HEK293 (cell line): Measurements from ENCODE around the gene OLR1.

Source experiments
- CTCF ChIA-PET: fragments of 350-600 bp; formaldehyde crosslinking; extraction: SDS; loops from one replicate; lab custom pipeline; 2021; ENCODE audit warnings: antibody characterized with exemption; lab: Yijun Ruan, JAX
- POLR2A ChIA-PET: fragments of 300-600 bp; formaldehyde crosslinking; extraction: SDS; loops from one replicate; lab custom pipeline; 2020; ENCODE audit warnings: antibody characterized with exemption, inconsistent platforms; lab: Yijun Ruan, JAX
- H3K27ac ChIP-seq: fragments of 200-500 bp; sonication (Bioruptor generic); 2 replicates; pipeline ENCODE4 v1.5.1; 2014; ENCODE audit warnings: low read depth, low read length, control low read depth, inconsistent platforms; ENCODE audit errors: extremely low read depth
- H3K36me3 ChIP-seq, 2 experiments: fragments of 200-500 bp in 1 of 2; sonication (Bioruptor generic) in 1 of 2; 1 replicate in 1 of 2; 2 replicates in 1 of 2; pipeline ENCODE4 v1.5.1; 2014 to 2017; ENCODE audit warnings: inconsistent platforms in 2 of 2, low read length in 2 of 2; ENCODE audit not compliant: control insufficient read depth in 2 of 2, insufficient read depth in 1 of 2
- H3K4me1 ChIP-seq: fragments of 200-500 bp; sonication (Bioruptor generic); 2 replicates; pipeline ENCODE4 v1.5.1; 2014; ENCODE audit warnings: mild to moderate bottlenecking, low read length, inconsistent platforms; ENCODE audit not compliant: control insufficient read depth, insufficient read depth
- H3K4me3 ChIP-seq: 2 replicates; pipeline ENCODE4 v1.5.1; 2011; ENCODE audit warnings: low read depth, mild to moderate bottlenecking, control low read depth, low read length, moderate library complexity
- H3K9me3 ChIP-seq: fragments of 200-500 bp; sonication (Bioruptor generic); 2 replicates; pipeline ENCODE4 v1.5.1; 2014; ENCODE audit warnings: low read depth, low read length, inconsistent platforms; ENCODE audit not compliant: control insufficient read depth, insufficient read depth
- HOXD13 ChIP-seq: sonication (generic); formaldehyde crosslinking; IDR thresholded peaks from 2 replicates; pipeline ENCODE4 v1.8.0; 2022; ENCODE audit warnings: missing genetic modification reagents, borderline replicate concordance
- PRDM1 ChIP-seq: fragments of 450-650 bp; formaldehyde crosslinking; IDR thresholded peaks from 2 replicates; pipeline ENCODE4; 2016; ENCODE audit warnings: missing biosample characterization, missing genetic modification characterization
- REPIN1 ChIP-seq: fragments of 450-650 bp; formaldehyde crosslinking; IDR thresholded peaks from 2 replicates; pipeline ENCODE4 v1.5.1; 2017; ENCODE audit warnings: missing biosample characterization, missing genetic modification characterization, low read depth
- SALL2 ChIP-seq: fragments of 450-650 bp; formaldehyde crosslinking; IDR thresholded peaks from 2 replicates; pipeline ENCODE4 v1.5.0; 2017; ENCODE audit warnings: missing biosample characterization, mild to moderate bottlenecking, missing genetic modification characterization, borderline replicate concordance
- SP2 ChIP-seq: fragments of 450-650 bp; formaldehyde crosslinking; IDR thresholded peaks from 2 replicates; pipeline ENCODE4 v1.5.1; 2016; ENCODE audit warnings: missing biosample characterization, missing genetic modification characterization
- WT1 ChIP-seq: fragments of 450-650 bp; formaldehyde crosslinking; IDR thresholded peaks from 2 replicates; pipeline ENCODE4 v1.5.1; 2016; ENCODE audit warnings: missing biosample characterization, missing genetic modification characterization
- YY1 ChIP-seq: fragments of 450-650 bp; formaldehyde crosslinking; IDR thresholded peaks from 2 replicates; pipeline ENCODE4 v1.5.1; 2018; ENCODE audit warnings: missing biosample characterization, missing genetic modification characterization
- YY2 ChIP-seq: fragments of 450-650 bp; formaldehyde crosslinking; IDR thresholded peaks from 2 replicates; pipeline ENCODE4 v1.5.1; 2016; ENCODE audit warnings: missing biosample characterization, missing genetic modification characterization
- ZNF132 ChIP-seq: fragments of 450-650 bp; formaldehyde crosslinking; IDR thresholded peaks from 2 replicates; pipeline ENCODE4 v1.5.1; 2017; ENCODE audit warnings: missing biosample characterization, missing genetic modification characterization, borderline replicate concordance
- ZNF155 ChIP-seq: fragments of 450-650 bp; formaldehyde crosslinking; IDR thresholded peaks from 2 replicates; pipeline ENCODE4 v1.5.1; 2016; ENCODE audit warnings: missing biosample characterization, missing genetic modification characterization
- ZNF19 ChIP-seq: fragments of 450-650 bp; formaldehyde crosslinking; IDR thresholded peaks from 2 replicates; pipeline ENCODE4; 2016; ENCODE audit warnings: missing biosample characterization, missing genetic modification characterization, low read depth
- ZNF266 ChIP-seq: fragments of 450-650 bp; formaldehyde crosslinking; IDR thresholded peaks from 2 replicates; pipeline ENCODE4 v1.5.1; 2016; ENCODE audit warnings: missing biosample characterization, missing genetic modification characterization, low read depth
- ZNF394 ChIP-seq: fragments of 450-650 bp; formaldehyde crosslinking; IDR thresholded peaks from 2 replicates; pipeline ENCODE4 v1.5.1; 2016; ENCODE audit warnings: missing biosample characterization, missing genetic modification characterization, mild to moderate bottlenecking, moderate library complexity, borderline replicate concordance
- ZNF423 ChIP-seq: fragments of 450-650 bp; formaldehyde crosslinking; IDR thresholded peaks from 2 replicates; pipeline ENCODE4 v1.5.1; 2016; ENCODE audit warnings: missing biosample characterization, missing genetic modification characterization
- ZNF426 ChIP-seq: fragments of 450-650 bp; formaldehyde crosslinking; IDR thresholded peaks from 2 replicates; pipeline ENCODE4 v1.5.1; 2017; ENCODE audit warnings: missing biosample characterization, missing genetic modification characterization, mild to moderate bottlenecking, inconsistent platforms, moderate library complexity
- ZNF521 ChIP-seq: fragments of 450-650 bp; formaldehyde crosslinking; IDR thresholded peaks from 2 replicates; pipeline ENCODE4 v1.5.1; 2017; ENCODE audit warnings: missing biosample characterization, mild to moderate bottlenecking, missing genetic modification characterization
- ZNF530 ChIP-seq: fragments of 450-650 bp; formaldehyde crosslinking; IDR thresholded peaks from 2 replicates; pipeline ENCODE4 v1.5.1; 2016; ENCODE audit warnings: low read depth, missing biosample characterization, missing genetic modification characterization
- ZNF585B ChIP-seq: fragments of 450-650 bp; formaldehyde crosslinking; IDR thresholded peaks from 2 replicates; pipeline ENCODE4 v1.5.1; 2016; ENCODE audit warnings: missing biosample characterization, missing genetic modification characterization
- ZNF623 ChIP-seq: fragments of 450-650 bp; formaldehyde crosslinking; IDR thresholded peaks from 2 replicates; pipeline ENCODE4 v1.5.1; 2016; ENCODE audit warnings: missing biosample characterization, missing genetic modification characterization
- TF ChIP-seq, protein P1 (sequence below): fragments of 450-650 bp; formaldehyde crosslinking; IDR thresholded peaks from 2 replicates; pipeline ENCODE4 v1.5.1; 2016; ENCODE audit warnings: missing biosample characterization, missing genetic modification characterization, borderline replicate concordance
- TF ChIP-seq, protein P2 (sequence below): fragments of 450-650 bp; formaldehyde crosslinking; IDR thresholded peaks from 2 replicates; pipeline ENCODE4 v1.5.1; 2017; ENCODE audit warnings: missing biosample characterization, missing genetic modification characterization
- TF ChIP-seq, protein P3 (sequence below): fragments of 450-650 bp; formaldehyde crosslinking; IDR thresholded peaks from 2 replicates; pipeline ENCODE4 v1.5.1; 2017; ENCODE audit warnings: missing biosample characterization, missing genetic modification characterization
- TF ChIP-seq, protein P4 (sequence below): fragments of 450-650 bp; formaldehyde crosslinking; IDR thresholded peaks from 2 replicates; pipeline ENCODE4 v1.5.1; 2016; ENCODE audit warnings: missing biosample characterization, missing genetic modification characterization
- TF ChIP-seq, protein P5 (sequence below): IDR thresholded peaks from 2 replicates; pipeline ENCODE4 v1.6.1; 2011; ENCODE audit warnings: mild to moderate bottlenecking, low read depth, low read length, borderline replicate concordance
- TF ChIP-seq, protein P6 (sequence below): fragments of 450-650 bp; IDR thresholded peaks from 2 replicates; pipeline ENCODE4 v1.5.1; 2018; ENCODE audit warnings: missing biosample characterization, mild to moderate bottlenecking, missing genetic modification characterization

The OLR1 gene

DNA sequence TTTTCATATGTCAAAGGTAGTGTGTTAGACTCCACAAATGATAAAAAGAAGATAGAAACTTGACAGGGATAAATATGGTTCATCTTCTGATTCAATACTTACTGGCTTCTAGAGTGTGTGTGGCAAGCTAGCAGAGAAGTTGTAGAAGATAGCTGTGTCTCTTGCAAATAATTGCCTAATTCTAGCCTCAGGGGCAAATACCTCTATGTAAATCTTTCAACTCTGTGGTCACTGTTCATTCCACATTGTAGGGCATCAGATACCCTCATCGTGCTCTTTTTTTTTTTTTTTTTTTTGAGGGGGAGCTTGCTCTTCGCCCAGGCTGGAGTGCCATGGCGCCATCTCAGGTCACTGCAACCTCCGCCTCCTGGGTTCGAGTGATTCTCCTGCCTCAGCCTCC lies 1.7 kb downstream of the OLR1 start (continued):
- TF ChIP-seq, protein P1, sequence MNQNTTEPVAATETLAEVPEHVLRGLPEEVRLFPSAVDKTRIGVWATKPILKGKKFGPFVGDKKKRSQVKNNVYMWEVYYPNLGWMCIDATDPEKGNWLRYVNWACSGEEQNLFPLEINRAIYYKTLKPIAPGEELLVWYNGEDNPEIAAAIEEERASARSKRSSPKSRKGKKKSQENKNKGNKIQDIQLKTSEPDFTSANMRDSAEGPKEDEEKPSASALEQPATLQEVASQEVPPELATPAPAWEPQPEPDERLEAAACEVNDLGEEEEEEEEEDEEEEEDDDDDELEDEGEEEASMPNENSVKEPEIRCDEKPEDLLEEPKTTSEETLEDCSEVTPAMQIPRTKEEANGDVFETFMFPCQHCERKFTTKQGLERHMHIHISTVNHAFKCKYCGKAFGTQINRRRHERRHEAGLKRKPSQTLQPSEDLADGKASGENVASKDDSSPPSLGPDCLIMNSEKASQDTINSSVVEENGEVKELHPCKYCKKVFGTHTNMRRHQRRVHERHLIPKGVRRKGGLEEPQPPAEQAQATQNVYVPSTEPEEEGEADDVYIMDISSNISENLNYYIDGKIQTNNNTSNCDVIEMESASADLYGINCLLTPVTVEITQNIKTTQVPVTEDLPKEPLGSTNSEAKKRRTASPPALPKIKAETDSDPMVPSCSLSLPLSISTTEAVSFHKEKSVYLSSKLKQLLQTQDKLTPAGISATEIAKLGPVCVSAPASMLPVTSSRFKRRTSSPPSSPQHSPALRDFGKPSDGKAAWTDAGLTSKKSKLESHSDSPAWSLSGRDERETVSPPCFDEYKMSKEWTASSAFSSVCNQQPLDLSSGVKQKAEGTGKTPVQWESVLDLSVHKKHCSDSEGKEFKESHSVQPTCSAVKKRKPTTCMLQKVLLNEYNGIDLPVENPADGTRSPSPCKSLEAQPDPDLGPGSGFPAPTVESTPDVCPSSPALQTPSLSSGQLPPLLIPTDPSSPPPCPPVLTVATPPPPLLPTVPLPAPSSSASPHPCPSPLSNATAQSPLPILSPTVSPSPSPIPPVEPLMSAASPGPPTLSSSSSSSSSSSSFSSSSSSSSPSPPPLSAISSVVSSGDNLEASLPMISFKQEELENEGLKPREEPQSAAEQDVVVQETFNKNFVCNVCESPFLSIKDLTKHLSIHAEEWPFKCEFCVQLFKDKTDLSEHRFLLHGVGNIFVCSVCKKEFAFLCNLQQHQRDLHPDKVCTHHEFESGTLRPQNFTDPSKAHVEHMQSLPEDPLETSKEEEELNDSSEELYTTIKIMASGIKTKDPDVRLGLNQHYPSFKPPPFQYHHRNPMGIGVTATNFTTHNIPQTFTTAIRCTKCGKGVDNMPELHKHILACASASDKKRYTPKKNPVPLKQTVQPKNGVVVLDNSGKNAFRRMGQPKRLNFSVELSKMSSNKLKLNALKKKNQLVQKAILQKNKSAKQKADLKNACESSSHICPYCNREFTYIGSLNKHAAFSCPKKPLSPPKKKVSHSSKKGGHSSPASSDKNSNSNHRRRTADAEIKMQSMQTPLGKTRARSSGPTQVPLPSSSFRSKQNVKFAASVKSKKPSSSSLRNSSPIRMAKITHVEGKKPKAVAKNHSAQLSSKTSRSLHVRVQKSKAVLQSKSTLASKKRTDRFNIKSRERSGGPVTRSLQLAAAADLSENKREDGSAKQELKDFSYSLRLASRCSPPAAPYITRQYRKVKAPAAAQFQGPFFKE = no peak
- TF ChIP-seq ZNF530 (no peak), ZNF585B (tag by site-specific recombination) (no peak), ZNF266 (tag by site-specific recombination) (no peak), ZNF521 (tag by site-specific recombination) (no peak), ZNF394 (tag by site-specific recombination) (no peak), ZNF423 (tag by site-specific recombination) (no peak), WT1 (tag by site-specific recombination) (no peak), SALL2 (tag by site-specific recombination) (no peak), YY2 (tag by site-specific recombination) (no peak), YY1 (tag by site-specific recombination) (no peak)
- TF ChIP-seq, protein P2, sequence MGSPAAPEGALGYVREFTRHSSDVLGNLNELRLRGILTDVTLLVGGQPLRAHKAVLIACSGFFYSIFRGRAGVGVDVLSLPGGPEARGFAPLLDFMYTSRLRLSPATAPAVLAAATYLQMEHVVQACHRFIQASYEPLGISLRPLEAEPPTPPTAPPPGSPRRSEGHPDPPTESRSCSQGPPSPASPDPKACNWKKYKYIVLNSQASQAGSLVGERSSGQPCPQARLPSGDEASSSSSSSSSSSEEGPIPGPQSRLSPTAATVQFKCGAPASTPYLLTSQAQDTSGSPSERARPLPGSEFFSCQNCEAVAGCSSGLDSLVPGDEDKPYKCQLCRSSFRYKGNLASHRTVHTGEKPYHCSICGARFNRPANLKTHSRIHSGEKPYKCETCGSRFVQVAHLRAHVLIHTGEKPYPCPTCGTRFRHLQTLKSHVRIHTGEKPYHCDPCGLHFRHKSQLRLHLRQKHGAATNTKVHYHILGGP (tag by site-specific recombination) = no peak

DNA sequence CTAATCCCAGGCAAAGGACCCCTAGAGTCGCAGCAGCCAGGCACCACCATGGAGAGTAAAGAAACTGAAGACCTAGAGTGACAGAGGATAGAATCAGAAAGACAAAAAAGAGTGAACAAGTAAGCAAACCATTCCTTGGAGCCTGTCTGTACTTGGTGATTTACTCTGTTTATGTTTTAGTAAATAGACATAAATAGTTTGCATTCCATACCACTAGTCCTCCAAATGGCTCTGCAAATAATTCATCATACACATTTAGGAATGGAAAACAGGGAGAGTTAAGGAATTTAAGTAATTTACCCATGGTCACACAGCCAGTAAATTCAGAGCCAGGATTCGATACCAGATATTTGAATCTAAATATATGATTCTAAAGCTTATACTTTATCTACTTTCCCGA lies 2.8 kb downstream of the OLR1 start:
- H3K27ac ChIP-seq = no peak overlapping the region
- ChIA-PET CTCF (interaction anchor here (0.5 to 1.2 kb wide), 3 partner anchors 12 to 29 kb away, joined by 4 to 5 read pairs (median 5); no protein-coding TSS in a partner anchor), POLR2A (interaction anchor here (0.6 kb wide), 1 partner anchor 439 kb away, joined by 3 read pairs; no protein-coding TSS in a partner anchor)
- H3K9me3 ChIP-seq = no peaks in the 10 kb centered on the region
- H3K4me1 ChIP-seq = no peaks in the 10 kb centered on the region
- no peak overlapping the region for H3K4me3 ChIP-seq
- H3K36me3 ChIP-seq = no peaks in the 10 kb centered on the region
- TF ChIP-seq, protein P3, sequence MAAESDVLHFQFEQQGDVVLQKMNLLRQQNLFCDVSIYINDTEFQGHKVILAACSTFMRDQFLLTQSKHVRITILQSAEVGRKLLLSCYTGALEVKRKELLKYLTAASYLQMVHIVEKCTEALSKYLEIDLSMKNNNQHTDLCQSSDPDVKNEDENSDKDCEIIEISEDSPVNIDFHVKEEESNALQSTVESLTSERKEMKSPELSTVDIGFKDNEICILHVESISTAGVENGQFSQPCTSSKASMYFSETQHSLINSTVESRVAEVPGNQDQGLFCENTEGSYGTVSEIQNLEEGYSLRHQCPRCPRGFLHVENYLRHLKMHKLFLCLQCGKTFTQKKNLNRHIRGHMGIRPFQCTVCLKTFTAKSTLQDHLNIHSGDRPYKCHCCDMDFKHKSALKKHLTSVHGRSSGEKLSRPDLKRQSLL (tag by site-specific recombination) = no peak
- TF ChIP-seq ZNF19 = no peak
- no peak for TF ChIP-seq ZNF132 (tag by site-specific recombination)
- no peak for TF ChIP-seq ZNF155 (tag by site-specific recombination)
- TF ChIP-seq PRDM1 (tag by site-specific recombination) = no peak
- no peak for TF ChIP-seq ZNF426 (tag by site-specific recombination)
- TF ChIP-seq SP2 (tag by site-specific recombination) = no peak
- TF ChIP-seq, protein P4, sequence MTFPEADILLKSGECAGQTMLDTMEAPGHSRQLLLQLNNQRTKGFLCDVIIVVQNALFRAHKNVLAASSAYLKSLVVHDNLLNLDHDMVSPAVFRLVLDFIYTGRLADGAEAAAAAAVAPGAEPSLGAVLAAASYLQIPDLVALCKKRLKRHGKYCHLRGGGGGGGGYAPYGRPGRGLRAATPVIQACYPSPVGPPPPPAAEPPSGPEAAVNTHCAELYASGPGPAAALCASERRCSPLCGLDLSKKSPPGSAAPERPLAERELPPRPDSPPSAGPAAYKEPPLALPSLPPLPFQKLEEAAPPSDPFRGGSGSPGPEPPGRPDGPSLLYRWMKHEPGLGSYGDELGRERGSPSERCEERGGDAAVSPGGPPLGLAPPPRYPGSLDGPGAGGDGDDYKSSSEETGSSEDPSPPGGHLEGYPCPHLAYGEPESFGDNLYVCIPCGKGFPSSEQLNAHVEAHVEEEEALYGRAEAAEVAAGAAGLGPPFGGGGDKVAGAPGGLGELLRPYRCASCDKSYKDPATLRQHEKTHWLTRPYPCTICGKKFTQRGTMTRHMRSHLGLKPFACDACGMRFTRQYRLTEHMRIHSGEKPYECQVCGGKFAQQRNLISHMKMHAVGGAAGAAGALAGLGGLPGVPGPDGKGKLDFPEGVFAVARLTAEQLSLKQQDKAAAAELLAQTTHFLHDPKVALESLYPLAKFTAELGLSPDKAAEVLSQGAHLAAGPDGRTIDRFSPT (tag by site-specific recombination) = no peak
- TF ChIP-seq ZNF623 (tag by site-specific recombination) = no peak
- TF ChIP-seq, protein P5, sequence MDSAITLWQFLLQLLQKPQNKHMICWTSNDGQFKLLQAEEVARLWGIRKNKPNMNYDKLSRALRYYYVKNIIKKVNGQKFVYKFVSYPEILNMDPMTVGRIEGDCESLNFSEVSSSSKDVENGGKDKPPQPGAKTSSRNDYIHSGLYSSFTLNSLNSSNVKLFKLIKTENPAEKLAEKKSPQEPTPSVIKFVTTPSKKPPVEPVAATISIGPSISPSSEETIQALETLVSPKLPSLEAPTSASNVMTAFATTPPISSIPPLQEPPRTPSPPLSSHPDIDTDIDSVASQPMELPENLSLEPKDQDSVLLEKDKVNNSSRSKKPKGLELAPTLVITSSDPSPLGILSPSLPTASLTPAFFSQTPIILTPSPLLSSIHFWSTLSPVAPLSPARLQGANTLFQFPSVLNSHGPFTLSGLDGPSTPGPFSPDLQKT = no peak
- TF ChIP-seq, protein P6, sequence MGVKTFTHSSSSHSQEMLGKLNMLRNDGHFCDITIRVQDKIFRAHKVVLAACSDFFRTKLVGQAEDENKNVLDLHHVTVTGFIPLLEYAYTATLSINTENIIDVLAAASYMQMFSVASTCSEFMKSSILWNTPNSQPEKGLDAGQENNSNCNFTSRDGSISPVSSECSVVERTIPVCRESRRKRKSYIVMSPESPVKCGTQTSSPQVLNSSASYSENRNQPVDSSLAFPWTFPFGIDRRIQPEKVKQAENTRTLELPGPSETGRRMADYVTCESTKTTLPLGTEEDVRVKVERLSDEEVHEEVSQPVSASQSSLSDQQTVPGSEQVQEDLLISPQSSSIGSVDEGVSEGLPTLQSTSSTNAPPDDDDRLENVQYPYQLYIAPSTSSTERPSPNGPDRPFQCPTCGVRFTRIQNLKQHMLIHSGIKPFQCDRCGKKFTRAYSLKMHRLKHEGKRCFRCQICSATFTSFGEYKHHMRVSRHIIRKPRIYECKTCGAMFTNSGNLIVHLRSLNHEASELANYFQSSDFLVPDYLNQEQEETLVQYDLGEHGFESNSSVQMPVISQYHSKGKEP (tag by site-specific recombination) = no peak
- TF ChIP-seq HOXD13 (CRISPR knock-in tag) = no peak
- TF ChIP-seq REPIN1 (tag by site-specific recombination) = no peak
